ENCODE data around the gene OAS1.

Gene OAS1

GRCh38 chr12:112906712-112907414, at the start of gene OAS1:
Gene OAS1, plus strand, starts transcription at chr12:112906962. Its CDS starts 78 bp downstream, at chr12:112907040.
- peak in 1 of 2 experiments; percentile 49 for DNase-seq

GRCh38 chr12:112859291-112859690, 47.5 kb upstream of the OAS1 start:
- no peak for DNase-seq

- no peak for DNase-seq
Observed at GRCh38 chr12:112860181-112860580, 46.6 kb upstream of the OAS1 start.

GRCh38 chr12:112861284-112861683, 45.5 kb upstream of the OAS1 start:
- no peak for DNase-seq

- DNase-seq: no peak
Observed at GRCh38 chr12:112862636-112863290, 44.0 kb upstream of the OAS1 start.

- no peak for DNase-seq
Observed at GRCh38 chr12:112868459-112869041, 38.2 kb upstream of the OAS1 start.

GRCh38 chr12:112869091-112869490, 37.7 kb upstream of the OAS1 start:
- no peak for DNase-seq

- no peak for DNase-seq
Observed at GRCh38 chr12:112869778-112870177, 37.0 kb upstream of the OAS1 start.

- no peak for DNase-seq
Observed at GRCh38 chr12:112870267-112870980, 36.3 kb upstream of the OAS1 start.

- DNase-seq: no peak
Observed at GRCh38 chr12:112875608-112876007, 31.2 kb upstream of the OAS1 start.

GRCh38 chr12:112876506-112876905, 30.3 kb upstream of the OAS1 start:
- DNase-seq: no peak

GRCh38 chr12:112877006-112877405, 29.8 kb upstream of the OAS1 start:
- DNase-seq: no peak

GRCh38 chr12:112878488-112878887, 28.3 kb upstream of the OAS1 start:
- DNase-seq: no peak

GRCh38 chr12:112879191-112879705, 27.5 kb upstream of the OAS1 start:
- DNase-seq: no peak

GRCh38 chr12:112881602-112882001, 25.2 kb upstream of the OAS1 start:
- DNase-seq: no peak

- no peak for DNase-seq
Observed at GRCh38 chr12:112885236-112885635, 21.5 kb upstream of the OAS1 start.

- DNase-seq: no peak
Observed at GRCh38 chr12:112887550-112887949, 19.2 kb upstream of the OAS1 start.

- no peak for DNase-seq
Observed at GRCh38 chr12:112891093-112892024, 15.4 kb upstream of the OAS1 start.

- no peak for DNase-seq
Observed at GRCh38 chr12:112892856-112893255, 13.9 kb upstream of the OAS1 start.

GRCh38 chr12:112894128-112894527, 12.6 kb upstream of the OAS1 start:
- no peak for DNase-seq

- DNase-seq: no peak
Observed at GRCh38 chr12:112898380-112898779, 8.4 kb upstream of the OAS1 start.
